ENCODE measurements around the gene MMS19.
A peak's percentile ranks its signal among the peaks of the same experiment; 100 is the strongest.

Gene MMS19

DNA sequence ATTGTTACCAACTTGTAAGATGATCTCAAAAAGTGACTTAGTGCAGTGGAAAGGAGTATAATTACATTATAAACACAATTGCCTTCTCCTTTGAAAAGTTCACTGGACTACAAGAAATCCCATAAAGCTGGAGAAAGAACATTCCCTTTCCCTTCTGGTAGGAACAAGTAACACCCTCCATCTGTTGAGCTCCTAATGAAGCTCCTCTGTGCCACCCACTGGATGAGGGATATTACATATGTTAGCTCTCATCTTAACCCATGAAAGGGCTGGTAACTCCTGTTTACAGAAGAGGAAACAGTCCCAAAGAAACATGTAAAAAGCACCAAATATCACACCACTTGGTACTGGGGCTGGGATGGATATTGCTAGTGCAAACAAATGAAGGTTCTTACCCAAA lies 64.2 kb downstream of the MMS19 start:
- Histone ChIP-seq H3K4me2 (ENCODE audit: low read depth, low read length, poor library complexity, severe bottlenecking) (no peak overlapping the region), H3F3A (ENCODE audit: insufficient read depth) (peaks cover 35% of the 10 kb centered on the region), H3K9me2 (replicated peaks; ENCODE audit: insufficient read depth, low read length) (no peaks in the 10 kb centered on the region), H3K79me2 (ENCODE audit: insufficient read depth, low read length) (peaks cover 12% of the 10 kb centered on the region), H3K9ac (ENCODE audit: low read length) (no peak overlapping the region), H3K9me3 (ENCODE audit: insufficient read depth, low read length) (no peaks in the 10 kb centered on the region), H4K20me1 (ENCODE audit: low read depth, low read length) (no peaks in the 10 kb centered on the region), H3K36me3 (ENCODE audit: low read length) (peaks cover 21% of the 10 kb centered on the region), H2AFZ (ENCODE audit: low read depth, low read length, severe bottlenecking) (no peak overlapping the region), H3K27ac (ENCODE audit: low read depth, low read length) (no peak overlapping the region; the same call in 1 of the 2 replicates), H3K27me3 (ENCODE audit: low read length) (no peaks in the 10 kb centered on the region), H3K4me3 (ENCODE audit: insufficient read depth, low read length, poor library complexity, severe bottlenecking) (no peak overlapping the region)
- no peak for TF ChIP-seq CTCF (IDR thresholded peaks at IDR 0.05; ENCODE audit: insufficient read depth, low read length, poor library complexity, severe bottlenecking)
- TF ChIP-seq EZH2phosphoT487 (conservative IDR thresholded peaks at IDR 0.05; ENCODE audit: low read length): no peak

DNA sequence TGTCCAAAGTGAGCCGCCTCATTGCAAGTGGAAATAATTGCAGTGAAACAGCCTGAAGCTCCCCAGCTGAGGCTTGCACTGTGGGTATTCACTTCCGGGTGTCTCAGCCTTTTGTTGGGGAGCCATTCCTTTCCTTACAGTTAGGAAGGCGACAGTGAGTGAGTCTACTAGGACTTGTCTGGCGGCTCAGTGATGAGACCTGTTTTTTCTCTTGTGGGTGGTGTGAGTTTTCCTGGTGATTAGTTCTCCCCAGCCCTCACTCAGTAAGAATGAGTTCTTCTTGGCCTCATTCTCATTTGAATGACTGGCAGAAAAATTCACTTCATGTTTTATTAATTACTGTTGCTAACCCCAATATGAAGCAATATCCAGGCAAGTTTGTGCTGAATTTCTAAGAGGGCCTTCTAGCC lies 69.6 kb downstream of the MMS19 start:
- peak overlapping the region; percentile 83 for H3K4me3 ChIP-seq (ENCODE audit: insufficient read depth, low read length, poor library complexity, severe bottlenecking)
- peaks cover 29% of the 10 kb centered on the region for H3F3A ChIP-seq (ENCODE audit: insufficient read depth)
- peak overlapping the region; percentile 62 for H3K27ac ChIP-seq (ENCODE audit: low read depth, low read length)
- H3K9ac ChIP-seq (ENCODE audit: low read length): peak overlapping the region; percentile 95
- peak overlapping the region; percentile 92 for H3K4me2 ChIP-seq (ENCODE audit: low read depth, low read length, poor library complexity, severe bottlenecking)
- TF ChIP-seq EZH2phosphoT487 (conservative IDR thresholded peaks at IDR 0.05; ENCODE audit: low read length): no peak
- TF ChIP-seq CTCF (IDR thresholded peaks at IDR 0.05; ENCODE audit: insufficient read depth, low read length, poor library complexity, severe bottlenecking): no peak
- H3K27me3 ChIP-seq (ENCODE audit: low read length): no peaks in the 10 kb centered on the region
- H2AFZ ChIP-seq (ENCODE audit: low read depth, low read length, severe bottlenecking): no peak overlapping the region
- H3K9me2 ChIP-seq (replicated peaks; ENCODE audit: insufficient read depth, low read length): no peaks in the 10 kb centered on the region
- peaks cover 21% of the 10 kb centered on the region for H3K36me3 ChIP-seq (ENCODE audit: low read length)
- H3K9me3 ChIP-seq (ENCODE audit: insufficient read depth, low read length): no peaks in the 10 kb centered on the region
- peaks cover 9% of the 10 kb centered on the region for H4K20me1 ChIP-seq (ENCODE audit: low read depth, low read length)
- H3K79me2 ChIP-seq (ENCODE audit: insufficient read depth, low read length): peaks cover 42% of the 10 kb centered on the region

DNA sequence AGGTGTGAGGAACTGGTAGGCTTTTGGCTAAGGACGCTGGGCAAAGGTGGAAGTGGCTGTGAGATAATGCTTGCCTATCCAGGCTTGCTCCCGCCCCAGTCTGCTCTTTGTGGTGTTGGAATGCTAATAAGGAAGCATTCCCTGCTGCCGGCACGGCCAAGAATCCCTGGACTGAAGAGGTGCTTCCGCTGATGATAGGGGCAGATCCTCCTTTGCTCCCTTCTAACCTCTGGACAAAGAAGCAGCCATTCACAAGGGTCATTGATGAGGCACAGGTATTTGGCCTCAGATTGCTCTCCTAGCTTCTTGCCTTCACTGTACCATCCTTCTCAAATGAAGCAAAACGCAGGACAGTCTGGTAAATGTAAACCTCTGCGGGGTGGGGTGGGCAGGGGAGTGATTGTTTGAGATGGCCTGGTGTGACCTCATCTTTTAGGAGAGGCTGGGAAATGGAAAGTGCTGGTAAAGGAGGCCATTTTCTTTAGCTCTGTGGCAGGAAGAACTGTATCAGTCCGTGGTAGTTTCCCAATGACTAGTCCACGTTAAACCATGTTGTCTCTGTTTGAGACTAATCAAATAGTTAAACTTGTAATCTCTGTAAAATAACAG lies 70.5 kb downstream of the MMS19 start:
- Histone ChIP-seq H3F3A (ENCODE audit: insufficient read depth) (peaks cover 25% of the 10 kb centered on the region), H3K9me3 (ENCODE audit: insufficient read depth, low read length) (no peaks in the 10 kb centered on the region), H3K27ac (ENCODE audit: low read depth, low read length) (peak overlapping the region; percentile 62), H3K4me3 (ENCODE audit: insufficient read depth, low read length, poor library complexity, severe bottlenecking) (peak overlapping the region; percentile 83), H3K79me2 (ENCODE audit: insufficient read depth, low read length) (peaks cover 42% of the 10 kb centered on the region), H4K20me1 (ENCODE audit: low read depth, low read length) (peaks cover 9% of the 10 kb centered on the region), H3K9ac (ENCODE audit: low read length) (peak overlapping the region; percentile 95), H3K9me2 (replicated peaks; ENCODE audit: insufficient read depth, low read length) (no peaks in the 10 kb centered on the region), H3K27me3 (ENCODE audit: low read length) (no peaks in the 10 kb centered on the region), H3K36me3 (ENCODE audit: low read length) (peaks cover 21% of the 10 kb centered on the region), H2AFZ (ENCODE audit: low read depth, low read length, severe bottlenecking) (no peak overlapping the region), H3K4me2 (ENCODE audit: low read depth, low read length, poor library complexity, severe bottlenecking) (peak overlapping the region; percentile 92)
- no peak for TF ChIP-seq CTCF (IDR thresholded peaks at IDR 0.05; ENCODE audit: insufficient read depth, low read length, poor library complexity, severe bottlenecking)
- TF ChIP-seq EZH2phosphoT487 (conservative IDR thresholded peaks at IDR 0.05; ENCODE audit: low read length): no peak

Data from SU-DHL-6 (cell line).